SJSA1 (cell line): ENCODE measurements around the gene TBL2. TPM values are rescaled to one million over a fixed set of nuclear protein-coding genes. Genes with fewer than 3 reads are reported as not detected.
"Not testable (repeated sequence)": the region's sequence is repeated elsewhere in the genome, so short reads cannot be mapped to it uniquely, and the experiment has no call there.

ENCODE experiments used
- DNase-seq, 2 experiments: peaks; one replicate each; pipeline ENCODE4 v3.0.0-alpha.2; 2015 to 2020; ENCODE audit warnings: low spot score in 2 of 2, low read depth in 1 of 2
- H3K27ac ChIP-seq: fragments of 250-450 bp; sonication (Bioruptor Pico); 2 replicates; pipeline ENCODE4 v1.5.1; 2020; ENCODE audit warnings: mild to moderate bottlenecking, moderate library complexity
- H3K27me3 ChIP-seq: fragments of 250-450 bp; sonication (Bioruptor Pico); replicated peaks from 2 replicates; pipeline ENCODE4 v1.5.1; 2020; ENCODE audit warnings: mild to moderate bottlenecking, moderate library complexity
- H3K36me3 ChIP-seq: fragments of 250-450 bp; sonication (Bioruptor Pico); 2 replicates; pipeline ENCODE4 v1.5.1; 2020; ENCODE audit warnings: mild to moderate bottlenecking
- H3K4me1 ChIP-seq: fragments of 250-450 bp; sonication (Bioruptor Pico); replicated peaks from 2 replicates; pipeline ENCODE4 v1.6.1; 2021; ENCODE audit warnings: mild to moderate bottlenecking
- H3K4me3 ChIP-seq: fragments of 250-450 bp; sonication (Bioruptor Pico); 2 replicates; pipeline ENCODE4 v1.5.1; 2020; ENCODE audit warnings: mild to moderate bottlenecking
- H3K9me3 ChIP-seq: fragments of 250-450 bp; sonication (Bioruptor Pico); replicated peaks from 2 replicates; pipeline ENCODE4 v1.5.1; 2020; ENCODE audit warnings: mild to moderate bottlenecking
- total RNA-seq: library from RNA; depleted of rRNA; stranded (reverse); fragments of >200 nt; shearing (Covaris generic); gene quantifications from 2 replicates; pipeline ENCODE4 v1.2.3, GENCODE V29; 2014

Gene TBL2
- total RNA-seq, 1 experiment from 2014 or later, result 67.2 TPM

GRCh38 chr7:73550093-73550492 is 28.3 kb downstream of the TBL2 start:
- H3K4me1 ChIP-seq, DNase-seq, H3K27me3 ChIP-seq, H3K27ac ChIP-seq, H3K4me3 ChIP-seq, H3K9me3 ChIP-seq: not testable (repeated sequence)
- H3K36me3 ChIP-seq, result peaks cover 87% of the 10 kb centered on the region

GRCh38 chr7:73549176-73549575 is 29.2 kb downstream of the TBL2 start:
- no peak for DNase-seq
- no peaks in the 10 kb centered on the region for H3K4me1 ChIP-seq
- no peaks in the 10 kb centered on the region for H3K9me3 ChIP-seq
- no peak overlapping the region for H3K4me3 ChIP-seq
- no peaks in the 10 kb centered on the region for H3K27me3 ChIP-seq
- H3K27ac ChIP-seq, result no peak overlapping the region
- peaks cover 78% of the 10 kb centered on the region for H3K36me3 ChIP-seq

GRCh38 chr7:73547841-73548240 is 30.5 kb downstream of the TBL2 start:
- no peaks in the 10 kb centered on the region for H3K4me1 ChIP-seq
- no peaks in the 10 kb centered on the region for H3K27me3 ChIP-seq
- no peak overlapping the region for H3K4me3 ChIP-seq
- H3K27ac ChIP-seq, result no peak overlapping the region
- no peak for DNase-seq
- peaks cover 84% of the 10 kb centered on the region for H3K36me3 ChIP-seq
- no peaks in the 10 kb centered on the region for H3K9me3 ChIP-seq

- no peaks in the 10 kb centered on the region for H3K27me3 ChIP-seq
- no peaks in the 10 kb centered on the region for H3K4me1 ChIP-seq
- peaks cover 76% of the 10 kb centered on the region for H3K36me3 ChIP-seq
- no peaks in the 10 kb centered on the region for H3K9me3 ChIP-seq
- no peak for DNase-seq
- H3K27ac ChIP-seq, result no peak overlapping the region
- H3K4me3 ChIP-seq, result no peak overlapping the region
Observed at GRCh38 chr7:73544678-73545077, 33.7 kb downstream of the TBL2 start.

GRCh38 chr7:73541722-73542121 is 36.7 kb downstream of the TBL2 start:
- Histone ChIP-seq H3K4me1 (no peaks in the 10 kb centered on the region), H3K27me3 (no peaks in the 10 kb centered on the region), H3K9me3 (no peaks in the 10 kb centered on the region), H3K36me3 (peaks cover 76% of the 10 kb centered on the region), H3K27ac (no peak overlapping the region), H3K4me3 (no peak overlapping the region)
- no peak for DNase-seq

- Histone ChIP-seq H3K27ac (no peak overlapping the region), H3K27me3 (no peaks in the 10 kb centered on the region), H3K4me1 (no peaks in the 10 kb centered on the region), H3K9me3 (no peaks in the 10 kb centered on the region), H3K36me3 (peaks cover 80% of the 10 kb centered on the region), H3K4me3 (no peak overlapping the region)
- no peak for DNase-seq
Observed at GRCh38 chr7:73539709-73540108, 38.7 kb downstream of the TBL2 start.

GRCh38 chr7:73538510-73538909 is 39.9 kb downstream of the TBL2 start:
- not testable (repeated sequence) for H3K4me3 ChIP-seq, H3K27me3 ChIP-seq, H3K4me1 ChIP-seq, H3K9me3 ChIP-seq, H3K27ac ChIP-seq, DNase-seq
- H3K36me3 ChIP-seq, result peaks cover 76% of the 10 kb centered on the region

- H3K9me3 ChIP-seq, result no peaks in the 10 kb centered on the region
- no peak overlapping the region for H3K27ac ChIP-seq
- peaks cover 61% of the 10 kb centered on the region for H3K36me3 ChIP-seq
- H3K4me3 ChIP-seq, result no peak overlapping the region
- DNase-seq, result no peak
- H3K27me3 ChIP-seq, result no peaks in the 10 kb centered on the region
- H3K4me1 ChIP-seq, result no peaks in the 10 kb centered on the region
Observed at GRCh38 chr7:73537051-73537450, 41.3 kb downstream of the TBL2 start.

- Histone ChIP-seq H3K9me3 (no peaks in the 10 kb centered on the region), H3K27me3 (no peaks in the 10 kb centered on the region), H3K4me1 (no peaks in the 10 kb centered on the region), H3K36me3 (peaks cover 55% of the 10 kb centered on the region), H3K4me3 (no peak overlapping the region), H3K27ac (no peak overlapping the region)
- no peak for DNase-seq
Observed at GRCh38 chr7:73536479-73536878, 41.9 kb downstream of the TBL2 start.

GRCh38 chr7:73535918-73536317 is 42.5 kb downstream of the TBL2 start:
- DNase-seq, H3K27me3 ChIP-seq, H3K9me3 ChIP-seq, H3K27ac ChIP-seq, H3K4me3 ChIP-seq, H3K4me1 ChIP-seq: not testable (repeated sequence)
- peaks cover 54% of the 10 kb centered on the region for H3K36me3 ChIP-seq

- H3K4me1 ChIP-seq, result no peaks in the 10 kb centered on the region
- peaks cover 37% of the 10 kb centered on the region for H3K36me3 ChIP-seq
- no peaks in the 10 kb centered on the region for H3K9me3 ChIP-seq
- no peak overlapping the region for H3K4me3 ChIP-seq
- no peak overlapping the region for H3K27ac ChIP-seq
- no peak for DNase-seq
- H3K27me3 ChIP-seq, result no peaks in the 10 kb centered on the region
Observed at GRCh38 chr7:73533742-73534141, 44.6 kb downstream of the TBL2 start.

GRCh38 chr7:73532224-73532623 is 46.2 kb downstream of the TBL2 start:
- peaks cover 23% of the 10 kb centered on the region for H3K36me3 ChIP-seq
- H3K9me3 ChIP-seq, result no peaks in the 10 kb centered on the region
- H3K4me3 ChIP-seq, result no peak overlapping the region

GRCh38 chr7:73530800-73531199 is 47.6 kb downstream of the TBL2 start:
- H3K9me3 ChIP-seq, result no peaks in the 10 kb centered on the region
- no peak overlapping the region for H3K27ac ChIP-seq
- H3K36me3 ChIP-seq, result peaks cover 11% of the 10 kb centered on the region
- no peaks in the 10 kb centered on the region for H3K27me3 ChIP-seq
- H3K4me1 ChIP-seq, result no peaks in the 10 kb centered on the region
- no peak overlapping the region for H3K4me3 ChIP-seq
- DNase-seq, result no peak

More at GRCh38 chr7:73532224-73532623, 46.2 kb downstream of the TBL2 start:
- Histone ChIP-seq H3K27me3 (no peaks in the 10 kb centered on the region), H3K27ac (no peak overlapping the region), H3K4me1 (no peaks in the 10 kb centered on the region)
- no peak for DNase-seq

- no peaks in the 10 kb centered on the region; the same call in 1 of the 2 replicates for H3K36me3 ChIP-seq
- DNase-seq, result no peak
- H3K4me1 ChIP-seq, result peaks cover 6% of the 10 kb centered on the region
- H3K27me3 ChIP-seq, result no peaks in the 10 kb centered on the region
- no peaks in the 10 kb centered on the region for H3K9me3 ChIP-seq
- H3K27ac ChIP-seq, result no peak overlapping the region
- H3K4me3 ChIP-seq, result no peak overlapping the region
Observed at GRCh38 chr7:73526896-73527821, 51.2 kb downstream of the TBL2 start.

GRCh38 chr7:73526158-73526494 is 52.3 kb downstream of the TBL2 start:
- H3K9me3 ChIP-seq, H3K4me1 ChIP-seq, H3K4me3 ChIP-seq, H3K27me3 ChIP-seq, H3K36me3 ChIP-seq, H3K27ac ChIP-seq, DNase-seq: not testable (repeated sequence)
